HEK293T (cell line): ENCODE measurements around the gene XIRP1.
"Not testable (repeated sequence)": the region's sequence is repeated elsewhere in the genome, so short reads cannot be mapped to it uniquely, and the experiment has no call there.

Experiments
- CTCF ChIA-PET: fragments of 350-600 bp; formaldehyde crosslinking; extraction: SDS; loops from one replicate; lab custom pipeline; 2021; ENCODE audit warnings: antibody characterized with exemption, inconsistent platforms; lab: Yijun Ruan, JAX
- POLR2A ChIA-PET: fragments of 350-600 bp; formaldehyde crosslinking; extraction: SDS; loops from one replicate; lab custom pipeline; 2020; ENCODE audit warnings: antibody characterized with exemption, inconsistent platforms; lab: Yijun Ruan, JAX
- DNase-seq: peaks from one replicate; pipeline ENCODE4 v3.0.0; 2012; ENCODE audit warnings: mixed read lengths; ENCODE audit errors: extremely low spot score
- ARNT ChIP-seq: fragments of 450-650 bp; IDR thresholded peaks from 2 replicates; pipeline ENCODE4 v1.6.1; 2017; ENCODE audit warnings: mild to moderate bottlenecking
- BHLHE40 ChIP-seq: fragments of 450-650 bp; IDR thresholded peaks from 2 replicates; pipeline ENCODE4 v1.6.1; 2016; ENCODE audit warnings: mild to moderate bottlenecking, moderate library complexity, borderline replicate concordance
- CTBP1 ChIP-seq: fragments of 450-650 bp; IDR thresholded peaks from 2 replicates; pipeline ENCODE4 v1.6.1; 2016; ENCODE audit warnings: borderline replicate concordance
- ELF4 ChIP-seq: fragments of 450-650 bp; IDR thresholded peaks from 2 replicates; pipeline ENCODE4 v1.6.1; 2017; ENCODE audit warnings: antibody characterized with exemption
- FOXA1 ChIP-seq: fragments of 450-650 bp; IDR thresholded peaks from 2 replicates; pipeline ENCODE4 v1.6.1; 2016; ENCODE audit warnings: mild to moderate bottlenecking
- FOXK2 ChIP-seq: fragments of 450-650 bp; IDR thresholded peaks from 2 replicates; pipeline ENCODE4 v1.6.1; 2016; ENCODE audit warnings: mild to moderate bottlenecking
- FOXM1 ChIP-seq: fragments of 450-650 bp; IDR thresholded peaks from 2 replicates; pipeline ENCODE4 v1.6.1; 2017; ENCODE audit warnings: mild to moderate bottlenecking, borderline replicate concordance
- HDGF ChIP-seq: fragments of 450-650 bp; IDR thresholded peaks from 2 replicates; pipeline ENCODE4 v1.6.1; 2017; ENCODE audit warnings: antibody characterized with exemption, borderline replicate concordance
- L3MBTL2 ChIP-seq: fragments of 450-650 bp; conservative IDR thresholded peaks from 2 replicates; pipeline ENCODE4 v1.6.1; 2016; ENCODE audit warnings: mild to moderate bottlenecking
- LEF1 ChIP-seq: fragments of 450-650 bp; IDR thresholded peaks from 2 replicates; pipeline ENCODE4 v1.6.1; 2017; ENCODE audit warnings: mild to moderate bottlenecking, borderline replicate concordance
- NFRKB ChIP-seq: fragments of 450-650 bp; IDR thresholded peaks from 2 replicates; pipeline ENCODE4 v1.6.1; 2016; ENCODE audit warnings: mild to moderate bottlenecking, moderate library complexity
- SP1 ChIP-seq: fragments of 450-650 bp; IDR thresholded peaks from 2 replicates; pipeline ENCODE4 v1.6.1; 2017
- SUZ12 ChIP-seq: fragments of 450-650 bp; IDR thresholded peaks from 2 replicates; pipeline ENCODE4 v1.6.1; 2016; ENCODE audit warnings: mild to moderate bottlenecking
- TARDBP ChIP-seq: fragments of 450-650 bp; IDR thresholded peaks from 2 replicates; pipeline ENCODE4 v1.6.1; 2016
- ZNF384 ChIP-seq: fragments of 450-650 bp; IDR thresholded peaks from 2 replicates; pipeline ENCODE4 v1.6.1; 2016
- TF ChIP-seq, protein P1 (sequence below): fragments of 450-650 bp; IDR thresholded peaks from 2 replicates; pipeline ENCODE4 v1.6.1; 2016

Gene XIRP1

DNA sequence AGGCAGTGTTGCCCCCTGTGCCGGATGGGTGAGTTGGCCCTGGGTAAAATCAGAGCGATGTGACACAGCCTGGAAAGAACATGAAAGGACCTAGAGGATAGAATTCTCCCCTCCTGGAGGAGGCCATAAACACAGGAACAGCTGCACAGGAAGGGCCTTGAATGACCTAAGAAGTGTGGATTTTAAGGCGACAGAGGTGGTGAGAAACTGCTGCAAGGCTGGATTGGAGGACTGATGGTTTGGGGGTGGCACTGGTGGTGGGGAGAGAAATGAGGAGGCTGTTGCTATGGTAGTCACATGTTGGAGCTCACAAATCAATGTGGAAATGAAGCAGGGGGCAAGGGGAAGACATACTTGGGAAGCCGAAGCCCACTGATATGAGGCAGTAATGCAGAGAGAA, 13.8 kb downstream of the XIRP1 start:
- ChIA-PET CTCF (interaction anchor here (1.2 to 2.0 kb wide), 3 partner anchors 12 to 109 kb away, joined by 3 to 9 read pairs (median 6); no protein-coding TSS in a partner anchor), POLR2A (interaction anchor here (0.8 to 1.6 kb wide), 5 partner anchors 8 to 31 kb away, joined by 3 to 9 read pairs (median 4); no protein-coding TSS in a partner anchor)
- TF ChIP-seq, protein P1, sequence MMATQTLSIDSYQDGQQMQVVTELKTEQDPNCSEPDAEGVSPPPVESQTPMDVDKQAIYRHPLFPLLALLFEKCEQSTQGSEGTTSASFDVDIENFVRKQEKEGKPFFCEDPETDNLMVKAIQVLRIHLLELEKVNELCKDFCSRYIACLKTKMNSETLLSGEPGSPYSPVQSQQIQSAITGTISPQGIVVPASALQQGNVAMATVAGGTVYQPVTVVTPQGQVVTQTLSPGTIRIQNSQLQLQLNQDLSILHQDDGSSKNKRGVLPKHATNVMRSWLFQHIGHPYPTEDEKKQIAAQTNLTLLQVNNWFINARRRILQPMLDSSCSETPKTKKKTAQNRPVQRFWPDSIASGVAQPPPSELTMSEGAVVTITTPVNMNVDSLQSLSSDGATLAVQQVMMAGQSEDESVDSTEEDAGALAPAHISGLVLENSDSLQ = no peak
- TF ChIP-seq BHLHE40 (no peak), ELF4 (no peak), FOXA1 (no peak), NFRKB (no peak), SUZ12 (no peak), TARDBP (no peak), L3MBTL2 (no peak), SP1 (no peak)
- DNase-seq = no peak

DNA sequence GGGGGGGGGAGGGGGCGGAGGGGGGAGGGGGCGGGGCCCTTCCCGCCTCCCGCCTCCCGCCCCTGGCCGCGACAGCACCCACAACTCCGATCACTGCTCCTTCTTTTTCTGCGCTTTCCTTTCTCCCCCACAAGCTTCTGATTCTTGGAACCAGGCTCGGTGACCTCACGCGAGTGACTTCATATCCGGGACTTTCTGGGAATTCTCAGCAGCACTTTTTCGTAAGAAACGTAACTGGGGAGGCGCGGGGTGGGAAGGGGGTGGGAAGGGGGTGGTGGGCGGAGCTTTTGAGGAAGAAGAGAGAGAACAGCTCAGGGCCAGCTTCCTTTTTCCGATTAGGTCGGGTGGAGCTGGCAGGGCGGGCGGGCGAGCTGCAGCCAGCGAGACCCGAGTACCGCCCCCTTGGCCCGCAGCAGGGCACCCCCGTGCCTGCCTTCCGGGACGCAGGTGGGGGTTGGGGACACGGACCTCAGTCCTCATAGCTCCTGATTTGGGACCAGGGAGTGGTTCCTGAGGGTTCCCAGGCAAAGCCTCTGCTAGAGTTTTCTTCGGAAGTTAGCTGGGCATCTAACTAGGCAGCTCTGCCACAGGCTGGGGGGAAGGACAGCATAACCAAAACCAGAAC, 14.6 kb downstream of the XIRP1 start:
- DNase-seq = peak; percentile 62
- POLR2A ChIA-PET = interaction anchor here (0.6 to 1.6 kb wide), 5 partner anchors 9 to 23 kb away, joined by 3 to 9 read pairs (median 4); no protein-coding TSS in a partner anchor
- CTCF ChIA-PET = interaction anchor here (1.2 to 1.7 kb wide), 2 partner anchors 12 to 110 kb away, joined by 3 to 9 read pairs; no protein-coding TSS in a partner anchor
- TF ChIP-seq CTBP1 (no peak), FOXA1 (no peak), ELF4 (no peak), TARDBP (no peak), SP1 (no peak)

DNA sequence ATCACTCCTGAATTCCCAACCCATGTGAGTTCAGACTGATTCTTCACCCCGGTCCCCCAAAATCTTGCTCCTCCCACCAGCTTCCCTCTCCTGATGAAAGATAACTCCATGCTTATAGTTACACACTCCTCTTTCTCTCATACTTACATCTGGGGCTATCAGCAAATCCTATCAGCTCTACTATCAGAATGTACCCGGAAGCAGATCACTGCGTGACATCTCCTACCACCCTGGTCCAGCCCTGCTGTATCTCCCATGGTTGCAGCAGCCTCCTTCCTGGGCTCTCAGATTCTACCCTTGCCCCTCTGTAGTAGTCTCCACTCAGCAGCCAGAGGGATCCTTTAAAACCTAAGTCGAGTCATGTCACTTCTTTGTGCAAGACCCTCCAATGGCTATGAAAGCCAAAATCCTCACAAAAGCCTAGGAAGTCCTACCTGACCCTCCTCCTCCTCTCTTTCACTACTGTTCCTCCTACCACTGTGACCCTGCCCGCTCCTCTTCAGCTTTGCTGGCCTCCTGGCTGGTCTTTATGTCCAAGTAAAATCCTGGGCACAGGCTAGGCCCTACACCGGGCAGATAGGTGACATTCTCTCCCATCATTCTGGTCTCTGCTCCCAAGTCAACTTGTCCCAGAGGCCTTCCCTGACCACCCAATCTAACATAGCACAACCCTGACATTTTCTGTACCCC, 16.2 kb downstream of the XIRP1 start:
- DNase-seq = no peak
- no peak for TF ChIP-seq ZNF384
- no peak for TF ChIP-seq FOXK2
- no peak for TF ChIP-seq BHLHE40
- TF ChIP-seq, protein P1 = no peak
- no peak for TF ChIP-seq FOXM1
- no peak for TF ChIP-seq NFRKB
- no peak for TF ChIP-seq L3MBTL2
- TF ChIP-seq TARDBP = no peak
- TF ChIP-seq SP1 = no peak
- no peak for TF ChIP-seq CTBP1
- ChIA-PET CTCF (no interaction called here), POLR2A (no interaction called here)

DNA sequence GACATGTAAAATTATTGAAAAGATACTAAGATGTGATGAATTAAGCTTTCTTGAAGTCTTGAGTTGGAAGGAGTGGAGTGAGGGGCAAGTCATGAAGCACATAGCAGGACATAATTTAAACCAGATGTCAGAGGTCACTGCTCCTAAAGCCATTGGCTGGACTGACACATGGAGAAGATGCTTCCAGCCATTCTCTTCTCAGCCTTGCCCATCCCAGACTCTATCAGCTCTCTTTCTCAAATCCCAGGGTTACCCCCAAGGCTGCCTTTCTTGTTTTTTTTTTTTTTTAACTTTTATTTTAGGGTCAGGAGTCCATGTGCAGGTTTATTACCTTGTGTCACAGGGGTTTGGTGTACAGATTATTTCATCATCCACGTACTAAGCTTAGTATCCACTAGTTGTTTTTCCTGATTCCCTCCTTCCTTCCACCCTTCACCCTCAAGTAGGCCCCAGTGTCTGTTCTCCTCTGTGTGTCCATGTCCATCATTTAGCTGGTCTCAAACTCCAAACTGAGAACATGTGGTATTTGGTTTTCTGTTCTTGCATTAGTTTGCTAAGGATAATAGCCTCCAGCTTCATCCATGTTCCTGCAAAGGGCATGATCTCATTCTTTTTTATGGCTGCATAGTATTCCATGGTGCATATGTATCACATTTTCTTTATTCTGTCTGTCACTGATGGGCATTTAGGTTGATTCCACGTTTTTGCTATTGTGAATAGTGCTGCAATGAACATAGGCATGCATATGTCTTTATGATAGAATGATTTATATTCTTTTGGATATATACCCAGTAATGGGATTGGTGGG, 18.9 kb downstream of the XIRP1 start:
- ChIA-PET CTCF (no interaction called here), POLR2A (no interaction called here)
- DNase-seq = no peak
- no peak for TF ChIP-seq SP1
- TF ChIP-seq FOXK2 = no peak
- TF ChIP-seq, protein P1 = no peak
- TF ChIP-seq LEF1 = no peak
- no peak for TF ChIP-seq HDGF
- TF ChIP-seq TARDBP = no peak
- no peak for TF ChIP-seq BHLHE40
- no peak for TF ChIP-seq SUZ12
- no peak for TF ChIP-seq ELF4
- TF ChIP-seq FOXM1 = no peak
- no peak for TF ChIP-seq NFRKB
- no peak for TF ChIP-seq ZNF384
- no peak for TF ChIP-seq ARNT
- no peak for TF ChIP-seq L3MBTL2
- no peak for TF ChIP-seq FOXA1
- TF ChIP-seq CTBP1 = no peak

DNA sequence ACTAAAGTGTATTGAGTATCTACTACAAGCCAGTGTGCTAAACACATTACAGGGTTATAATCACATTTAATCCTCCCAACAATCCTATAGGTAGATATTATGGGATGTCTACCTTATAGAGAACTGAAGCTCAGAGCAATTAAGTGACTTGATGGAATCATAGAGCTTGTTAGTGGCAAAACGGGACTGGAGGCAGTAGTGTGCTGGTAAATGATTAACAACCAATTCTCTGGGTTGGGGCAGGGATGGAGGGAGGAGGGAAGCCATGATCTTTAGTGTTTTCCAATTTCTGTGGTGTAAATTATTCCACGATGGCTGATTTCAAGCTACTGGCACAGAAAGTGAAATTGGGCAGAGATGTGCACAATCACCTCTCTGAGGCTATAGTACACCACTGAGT, 20.5 kb downstream of the XIRP1 start:
- CTCF ChIA-PET = no interaction called here
- POLR2A ChIA-PET = no interaction called here
- no peak for TF ChIP-seq ELF4
- TF ChIP-seq CTBP1 = no peak
- no peak for TF ChIP-seq BHLHE40
- TF ChIP-seq FOXM1 = no peak
- no peak for TF ChIP-seq ARNT
- TF ChIP-seq, protein P1 = no peak
- DNase-seq = no peak

DNA sequence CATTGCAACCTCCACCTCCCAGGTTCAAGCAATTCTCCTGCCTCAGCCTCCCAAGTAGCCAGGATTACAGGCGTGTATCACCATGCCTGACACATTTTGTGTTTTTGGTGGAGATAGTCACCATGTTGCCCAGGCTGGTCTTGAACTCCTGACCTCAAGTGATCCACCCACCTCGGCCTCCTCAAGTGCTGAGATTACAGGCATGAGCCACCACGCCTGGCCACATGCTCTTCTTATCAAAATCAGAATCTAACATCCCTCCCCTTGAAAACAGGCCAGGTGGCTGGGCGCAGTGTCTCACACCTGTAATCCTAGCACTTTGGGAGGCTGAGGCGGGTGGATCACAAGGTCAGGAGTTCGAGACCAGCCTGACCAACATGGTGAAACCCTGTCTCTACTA, 21.5 kb downstream of the XIRP1 start:
- DNase-seq, CTCF ChIA-PET, POLR2A ChIA-PET: not testable (repeated sequence)
